SH-SY5Y (cell line): ENCODE measurements around the gene MIOS.

ENCODE experiments used
- GATA2 ChIP-seq: IDR thresholded peaks from 2 replicates; pipeline ENCODE4 v1.6.1; 2011; ENCODE audit warnings: mild to moderate bottlenecking, low read depth, low read length
- GATA3 ChIP-seq: IDR thresholded peaks from 2 replicates; pipeline ENCODE4 v1.6.1; 2011; ENCODE audit warnings: low read depth, mild to moderate bottlenecking, low read length, moderate library complexity

- TF ChIP-seq GATA2 (no peak), GATA3 (no peak)
Observed at GRCh38 chr7:7537711-7538110, 29.0 kb upstream of the MIOS start.
